PFSK-1 (cell line): ENCODE data around the gene PGBD5.

ENCODE experiments used
- FOXP2 ChIP-seq: optimal IDR thresholded peaks from 2 replicates; pipeline ENCODE3; 2011; ENCODE audit warnings: borderline replicate concordance, control low read depth, inconsistent platforms; ENCODE audit not compliant: insufficient read depth; ENCODE audit errors: extremely low read length, extremely low read depth
- POLR2AphosphoS5 ChIP-seq: IDR thresholded peaks from 2 replicates; pipeline ENCODE4 v1.6.1; 2012; ENCODE audit warnings: low read depth, mild to moderate bottlenecking, control low read depth, low read length, moderate library complexity
- SIN3A ChIP-seq: IDR thresholded peaks from 2 replicates; pipeline ENCODE4 v1.6.1; 2012; ENCODE audit warnings: mild to moderate bottlenecking, low read length, moderate library complexity, borderline replicate concordance; ENCODE audit not compliant: insufficient read depth
- TAF1 ChIP-seq: IDR thresholded peaks from 2 replicates; pipeline ENCODE4 v1.6.1; 2012; ENCODE audit warnings: low read length, control low read depth, borderline replicate concordance; ENCODE audit not compliant: insufficient read depth
- TF ChIP-seq, protein P1 (sequence below), 2 experiments: IDR thresholded peaks; 2 replicates each; pipeline versions ENCODE4 v1.6.1 to v1.8.0; 2011 to 2012; ENCODE audit warnings: low read depth in 2 of 2, low read length in 2 of 2, control low read depth in 1 of 2, inconsistent platforms in 1 of 2, mild to moderate bottlenecking in 1 of 2, moderate library complexity in 1 of 2; ENCODE audit not compliant: insufficient read depth in 1 of 2

DNA sequence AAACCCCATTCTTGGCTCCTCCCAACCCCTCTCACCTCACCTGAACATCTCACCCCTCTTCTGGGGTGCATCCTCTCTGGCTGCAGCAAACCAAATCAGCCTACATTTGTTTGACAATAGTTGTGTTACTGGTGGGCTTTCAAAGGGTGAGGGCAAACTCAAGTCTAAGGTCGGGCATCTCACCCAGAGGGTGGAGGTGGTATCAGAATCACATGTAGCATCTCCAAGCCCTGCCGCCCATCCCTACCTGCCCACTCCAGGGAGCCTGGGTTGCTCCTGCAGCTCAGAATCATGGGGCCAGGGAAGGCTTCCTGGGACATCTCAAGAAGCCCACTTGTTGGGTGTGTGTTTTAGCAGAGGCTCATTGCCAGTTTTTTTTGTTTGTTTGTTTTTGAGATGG is 35.8 kb downstream of the PGBD5 start:
- no peak for TF ChIP-seq POLR2AphosphoS5
- no peak for TF ChIP-seq SIN3A
- TF ChIP-seq, protein P1, sequence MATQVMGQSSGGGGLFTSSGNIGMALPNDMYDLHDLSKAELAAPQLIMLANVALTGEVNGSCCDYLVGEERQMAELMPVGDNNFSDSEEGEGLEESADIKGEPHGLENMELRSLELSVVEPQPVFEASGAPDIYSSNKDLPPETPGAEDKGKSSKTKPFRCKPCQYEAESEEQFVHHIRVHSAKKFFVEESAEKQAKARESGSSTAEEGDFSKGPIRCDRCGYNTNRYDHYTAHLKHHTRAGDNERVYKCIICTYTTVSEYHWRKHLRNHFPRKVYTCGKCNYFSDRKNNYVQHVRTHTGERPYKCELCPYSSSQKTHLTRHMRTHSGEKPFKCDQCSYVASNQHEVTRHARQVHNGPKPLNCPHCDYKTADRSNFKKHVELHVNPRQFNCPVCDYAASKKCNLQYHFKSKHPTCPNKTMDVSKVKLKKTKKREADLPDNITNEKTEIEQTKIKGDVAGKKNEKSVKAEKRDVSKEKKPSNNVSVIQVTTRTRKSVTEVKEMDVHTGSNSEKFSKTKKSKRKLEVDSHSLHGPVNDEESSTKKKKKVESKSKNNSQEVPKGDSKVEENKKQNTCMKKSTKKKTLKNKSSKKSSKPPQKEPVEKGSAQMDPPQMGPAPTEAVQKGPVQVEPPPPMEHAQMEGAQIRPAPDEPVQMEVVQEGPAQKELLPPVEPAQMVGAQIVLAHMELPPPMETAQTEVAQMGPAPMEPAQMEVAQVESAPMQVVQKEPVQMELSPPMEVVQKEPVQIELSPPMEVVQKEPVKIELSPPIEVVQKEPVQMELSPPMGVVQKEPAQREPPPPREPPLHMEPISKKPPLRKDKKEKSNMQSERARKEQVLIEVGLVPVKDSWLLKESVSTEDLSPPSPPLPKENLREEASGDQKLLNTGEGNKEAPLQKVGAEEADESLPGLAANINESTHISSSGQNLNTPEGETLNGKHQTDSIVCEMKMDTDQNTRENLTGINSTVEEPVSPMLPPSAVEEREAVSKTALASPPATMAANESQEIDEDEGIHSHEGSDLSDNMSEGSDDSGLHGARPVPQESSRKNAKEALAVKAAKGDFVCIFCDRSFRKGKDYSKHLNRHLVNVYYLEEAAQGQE (IDR thresholded peaks at IDR 0.05; ENCODE audit: insufficient read depth in 1 of 2, low read depth in 2 of 2, low read length in 2 of 2): no peak
- TF ChIP-seq TAF1: no peak
- no peak for TF ChIP-seq FOXP2
